PC-3 (cell line): ENCODE measurements around the gene ARHGAP42. TPM values are rescaled to one million over a fixed set of nuclear protein-coding genes. Genes with fewer than 3 reads are reported as not detected.

Experiments used
- ATAC-seq: fragments of 200-7000 bp; cut with Tn5 transposase; 2 replicates; pipeline ENCODE4 v1.9.1; 2020; ENCODE audit warnings: mild to moderate bottlenecking, moderate library complexity
- BruUV-seq: library from RNA; stranded (reverse); fragments of 400-500 nt; replicated peaks from 2 replicates; lab custom pipeline; 2021; lab: Mats Ljungman, UMichigan
- CTCF ChIA-PET: fragments of 300-600 bp; sonication (Branson Sonifier 250); formaldehyde crosslinking; loops from one replicate; lab custom pipeline; 2022; ENCODE audit warnings: antibody characterized with exemption; lab: Charles Lee
- POLR2A ChIA-PET: fragments of 300-600 bp; sonication (Branson Sonifier 250); formaldehyde crosslinking; loops from one replicate; lab custom pipeline; 2022; ENCODE audit warnings: antibody characterized with exemption; ENCODE audit not compliant: unreplicated experiment; lab: Charles Lee
- DNase-seq: peaks from one replicate; pipeline ENCODE4 v3.0.0-alpha.2; 2015
- H2AFZ ChIP-seq: fragments of 300-600 bp; sonication (generic); 2 replicates; pipeline ENCODE4 v1.6.0; 2016; ENCODE audit warnings: antibody characterized with exemption, low read length
- H3F3A ChIP-seq: fragments of 300-600 bp; sonication (generic); one replicate; pipeline ENCODE4 v1.6.0; 2017; ENCODE audit warnings: antibody characterized with exemption, low read length, control low read depth, mild to moderate bottlenecking; ENCODE audit not compliant: unreplicated experiment
- H3K27ac ChIP-seq: fragments of 300-600 bp; sonication (generic); 2 replicates; pipeline ENCODE4 v1.5.1; 2016; ENCODE audit warnings: mild to moderate bottlenecking, low read length
- H3K27me3 ChIP-seq: fragments of 300-600 bp; sonication (generic); 2 replicates; pipeline ENCODE4 v1.6.1; 2016; ENCODE audit warnings: low read length, mixed read lengths
- H3K36me3 ChIP-seq: fragments of 300-600 bp; sonication (generic); 2 replicates; pipeline ENCODE4 v1.6.1; 2016; ENCODE audit warnings: low read depth, mixed run types, low read length, mixed read lengths
- H3K4me1 ChIP-seq: fragments of 300-600 bp; sonication (generic); 2 replicates; pipeline ENCODE4 v1.5.1; 2016; ENCODE audit warnings: low read length; ENCODE audit not compliant: insufficient read depth
- H3K4me2 ChIP-seq: fragments of 300-600 bp; sonication (generic); 2 replicates; pipeline ENCODE4 v1.6.0; 2016; ENCODE audit warnings: low read length
- H3K4me3 ChIP-seq: fragments of 300-600 bp; sonication (generic); 2 replicates; pipeline ENCODE4 v1.5.1; 2016; ENCODE audit warnings: mild to moderate bottlenecking, low read length, mixed read lengths
- H3K79me2 ChIP-seq: fragments of 300-600 bp; sonication (generic); 2 replicates; pipeline ENCODE4 v1.6.1; 2017; ENCODE audit warnings: low read length, mixed read lengths
- H3K9ac ChIP-seq: fragments of 300-600 bp; sonication (generic); 2 replicates; pipeline ENCODE4 v1.6.0; 2016; ENCODE audit warnings: mild to moderate bottlenecking, low read length
- H3K9me2 ChIP-seq: fragments of 300-600 bp; sonication (generic); replicated peaks from 2 replicates; pipeline ENCODE4 v1.6.1; 2016; ENCODE audit warnings: mixed run types, low read length, mixed read lengths
- H3K9me3 ChIP-seq: fragments of 300-600 bp; sonication (generic); 2 replicates; pipeline ENCODE4 v1.6.1; 2016; ENCODE audit warnings: low read length, mixed read lengths
- H4K20me1 ChIP-seq: fragments of 300-600 bp; sonication (generic); 2 replicates; pipeline ENCODE4 v1.6.1; 2016; ENCODE audit warnings: low read length, mixed read lengths
- EZH2 ChIP-seq: fragments of 300-600 bp; sonication (generic); IDR thresholded peaks from one replicate; pipeline ENCODE4 v1.6.1; 2017; ENCODE audit warnings: antibody characterized with exemption, mild to moderate bottlenecking, low read length; ENCODE audit not compliant: unreplicated experiment
- EZH2phosphoT487 ChIP-seq: fragments of 300-600 bp; sonication (generic); IDR thresholded peaks from 2 replicates; pipeline ENCODE4 v1.6.1; 2018; ENCODE audit warnings: mild to moderate bottlenecking, antibody characterized with exemption, low read length, borderline replicate concordance
- intact Hi-C: fragments of 100-400 bp; cut with micrococcal nuclease; formaldehyde crosslinking; loops from 2 replicates; pipeline ENCODE4 v1.9.0; 2023
- total RNA-seq: library from RNA; depleted of rRNA; stranded (reverse); fragments of >200 nt; gene quantifications from 2 replicates; pipeline ENCODE4 v1.2.3, GENCODE V29; 2014
- TF ChIP-seq, protein P1 (sequence below): fragments of 300-600 bp; sonication (generic); conservative IDR thresholded peaks from 2 replicates; pipeline ENCODE4 v1.5.1; 2017; ENCODE audit warnings: antibody characterized with exemption, low read depth, mild to moderate bottlenecking, low read length

ARHGAP42 gene
- total RNA-seq, 1 experiment from 2014 or later, result 12.1 TPM

DNA sequence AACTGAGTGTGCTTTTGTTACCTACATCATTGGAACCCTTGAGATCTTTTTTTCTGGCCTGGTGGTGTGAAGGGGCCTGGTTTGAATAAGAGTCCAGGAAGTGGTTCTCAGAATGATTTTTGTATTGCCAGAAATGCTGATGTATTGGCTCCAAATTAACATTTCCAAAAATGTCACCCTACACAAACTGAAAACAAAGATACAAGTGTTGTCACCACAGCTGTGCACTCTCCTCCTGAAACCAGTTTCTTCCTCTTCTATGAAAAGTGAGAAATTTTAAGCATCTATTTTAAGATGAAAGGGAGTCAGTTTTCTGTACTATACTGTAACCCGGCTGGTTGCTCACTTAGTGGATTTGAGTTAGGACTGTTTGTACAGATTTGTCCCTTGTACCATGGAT lies 223.7 kb downstream of the ARHGAP42 start:
- no peak overlapping the region for H3K4me2 ChIP-seq
- H2AFZ ChIP-seq, result no peak overlapping the region
- no peaks in the 10 kb centered on the region for H3K27me3 ChIP-seq
- H3K4me1 ChIP-seq, result no peaks in the 10 kb centered on the region
- H4K20me1 ChIP-seq, result no peaks in the 10 kb centered on the region
- ATAC-seq (no peak), DNase-seq (no peak)
- POLR2A ChIA-PET, result interaction anchor here (0.6 kb wide), 1 partner anchor 305 kb away, joined by 3 read pairs; no protein-coding TSS in a partner anchor
- H3K79me2 ChIP-seq, result no peaks in the 10 kb centered on the region
- no peak overlapping the region for H3K4me3 ChIP-seq
- TF ChIP-seq, protein P1, sequence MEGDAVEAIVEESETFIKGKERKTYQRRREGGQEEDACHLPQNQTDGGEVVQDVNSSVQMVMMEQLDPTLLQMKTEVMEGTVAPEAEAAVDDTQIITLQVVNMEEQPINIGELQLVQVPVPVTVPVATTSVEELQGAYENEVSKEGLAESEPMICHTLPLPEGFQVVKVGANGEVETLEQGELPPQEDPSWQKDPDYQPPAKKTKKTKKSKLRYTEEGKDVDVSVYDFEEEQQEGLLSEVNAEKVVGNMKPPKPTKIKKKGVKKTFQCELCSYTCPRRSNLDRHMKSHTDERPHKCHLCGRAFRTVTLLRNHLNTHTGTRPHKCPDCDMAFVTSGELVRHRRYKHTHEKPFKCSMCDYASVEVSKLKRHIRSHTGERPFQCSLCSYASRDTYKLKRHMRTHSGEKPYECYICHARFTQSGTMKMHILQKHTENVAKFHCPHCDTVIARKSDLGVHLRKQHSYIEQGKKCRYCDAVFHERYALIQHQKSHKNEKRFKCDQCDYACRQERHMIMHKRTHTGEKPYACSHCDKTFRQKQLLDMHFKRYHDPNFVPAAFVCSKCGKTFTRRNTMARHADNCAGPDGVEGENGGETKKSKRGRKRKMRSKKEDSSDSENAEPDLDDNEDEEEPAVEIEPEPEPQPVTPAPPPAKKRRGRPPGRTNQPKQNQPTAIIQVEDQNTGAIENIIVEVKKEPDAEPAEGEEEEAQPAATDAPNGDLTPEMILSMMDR, result no peak
- TF ChIP-seq EZH2, result no peak
- no peak for TF ChIP-seq EZH2phosphoT487
- no peaks in the 10 kb centered on the region for H3K9me3 ChIP-seq
- H3F3A ChIP-seq, result no peaks in the 10 kb centered on the region
- intact Hi-C loops, result no loop called here
- no peak overlapping the region for H3K27ac ChIP-seq
- no TSS peak for BruUV-seq
- CTCF ChIA-PET, result no interaction called here
- H3K9me2 ChIP-seq, result no peaks in the 10 kb centered on the region
- H3K9ac ChIP-seq, result no peak overlapping the region
- no peaks in the 10 kb centered on the region for H3K36me3 ChIP-seq

DNA sequence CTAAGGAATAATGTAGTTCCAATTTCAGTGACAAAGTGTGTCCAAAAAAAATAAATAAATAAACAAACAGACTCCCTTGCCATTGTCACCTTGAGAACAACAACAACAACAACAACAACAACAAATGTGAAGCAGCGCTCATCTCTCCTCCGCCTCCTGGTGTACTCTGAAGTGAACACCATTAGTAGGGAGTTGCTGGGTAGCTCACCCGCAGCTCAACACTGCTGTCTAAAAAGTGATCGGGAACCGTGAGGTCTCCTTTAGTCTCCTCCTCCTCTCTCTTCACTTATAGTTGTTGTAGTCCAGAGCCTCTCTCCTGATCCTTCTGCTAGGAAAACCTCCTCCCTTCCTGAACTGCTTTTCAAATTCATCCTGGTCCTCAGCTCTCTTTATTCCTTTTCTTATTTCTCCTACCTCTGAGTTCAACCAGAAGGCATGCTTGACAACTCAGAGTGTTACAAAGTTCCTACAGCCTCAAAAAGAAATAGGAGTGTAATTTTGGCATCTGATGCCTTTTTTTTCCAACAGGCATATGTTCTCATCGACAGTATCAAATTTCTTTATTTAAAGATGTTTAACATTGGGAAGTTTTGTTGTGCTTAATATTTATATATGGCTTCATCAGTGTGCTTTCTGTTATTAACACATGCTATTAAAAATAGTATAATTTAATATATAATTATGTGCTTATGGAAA lies 227.5 kb downstream of the ARHGAP42 start:
- no peaks in the 10 kb centered on the region for H3K9me2 ChIP-seq
- ATAC-seq, result no peak

More for the DNA sequence above, 227.5 kb downstream of the ARHGAP42 start:
- no peak for TF ChIP-seq EZH2phosphoT487
- no peak for TF ChIP-seq EZH2
- TF ChIP-seq, protein P1, result no peak
- no peaks in the 10 kb centered on the region for H3K36me3 ChIP-seq
- H3K4me2 ChIP-seq, result no peak overlapping the region
- H3K4me1 ChIP-seq, result peaks cover 16% of the 10 kb centered on the region
- intact Hi-C loops, result no loop called here
- no peaks in the 10 kb centered on the region for H3K27me3 ChIP-seq
- DNase-seq, result no peak
- CTCF ChIA-PET, result no interaction called here
- no peak overlapping the region for H3K27ac ChIP-seq
- H2AFZ ChIP-seq, result no peak overlapping the region
- no peaks in the 10 kb centered on the region for H3K9me3 ChIP-seq
- no peak overlapping the region for H3K9ac ChIP-seq
- no TSS peak for BruUV-seq
- no peaks in the 10 kb centered on the region for H3F3A ChIP-seq
- POLR2A ChIA-PET, result no interaction called here
- H4K20me1 ChIP-seq, result no peaks in the 10 kb centered on the region
- no peak overlapping the region for H3K4me3 ChIP-seq
- H3K79me2 ChIP-seq, result no peaks in the 10 kb centered on the region
